GM23338 (cell line): ENCODE measurements around the gene CCDC134. TPM values are rescaled to one million over a fixed set of nuclear protein-coding genes. Genes with fewer than 3 reads are reported as not detected.

Experiments
- ATAC-seq: fragments of 200-7000 bp; cut with Tn5 transposase; 3 replicates; pipeline ENCODE4 v1.9.1; 2020
- DNase-seq: peaks from one replicate; pipeline ENCODE4 v3.0.0-alpha.2; 2015; ENCODE audit warnings: low spot score
- H2AFZ ChIP-seq: fragments of 200-600 bp; sonication (generic); 2 replicates; pipeline ENCODE4 v1.8.0; 2016; ENCODE audit warnings: antibody characterized with exemption, mild to moderate bottlenecking, moderate library complexity
- H3F3A ChIP-seq: fragments of 200-600 bp; sonication (generic); replicated peaks from 2 replicates; pipeline ENCODE4 v1.8.0; 2017; ENCODE audit warnings: antibody characterized with exemption, mixed run types, low read depth
- H3K27ac ChIP-seq: fragments of 200-600 bp; sonication (generic); 2 replicates; pipeline ENCODE4 v1.6.1; 2016; ENCODE audit warnings: low read depth
- H3K27me3 ChIP-seq: fragments of 200-600 bp; sonication (generic); 2 replicates; pipeline ENCODE4 v1.8.0; 2016; ENCODE audit warnings: mild to moderate bottlenecking, mixed run types, moderate library complexity; ENCODE audit not compliant: insufficient read depth
- H3K36me3 ChIP-seq: fragments of 200-600 bp; sonication (generic); 2 replicates; pipeline ENCODE4 v1.8.0; 2016; ENCODE audit warnings: mild to moderate bottlenecking; ENCODE audit not compliant: insufficient read depth
- H3K4me1 ChIP-seq: fragments of 200-600 bp; sonication (generic); 2 replicates; pipeline ENCODE4 v1.8.0; 2016; ENCODE audit warnings: mild to moderate bottlenecking, moderate library complexity; ENCODE audit not compliant: insufficient read depth
- H3K4me2 ChIP-seq: fragments of 200-600 bp; sonication (generic); 2 replicates; pipeline ENCODE4 v1.7.1; 2017; ENCODE audit warnings: mixed run types
- H3K4me3 ChIP-seq: fragments of 200-600 bp; sonication (generic); 2 replicates; pipeline ENCODE4 v1.6.1; 2016; ENCODE audit warnings: mixed run types
- H3K79me2 ChIP-seq: fragments of 200-600 bp; sonication (generic); replicated peaks from 2 replicates; pipeline ENCODE4 v1.8.0; 2017; ENCODE audit warnings: mild to moderate bottlenecking; ENCODE audit not compliant: insufficient read depth
- H3K9me2 ChIP-seq: fragments of 200-600 bp; sonication (generic); 2 replicates; pipeline ENCODE4 v1.8.0; 2017; ENCODE audit not compliant: insufficient read depth
- H4K20me1 ChIP-seq: fragments of 200-600 bp; sonication (generic); replicated peaks from 2 replicates; pipeline ENCODE4 v1.8.0; 2017; ENCODE audit warnings: mild to moderate bottlenecking; ENCODE audit not compliant: insufficient read depth
- H3K27ac Mint-ChIP-seq: 2 replicates; pipeline ENCODE4 v1.8.0; 2020; ENCODE audit warnings: inconsistent platforms, mild to moderate bottlenecking, moderate library complexity, mixed read lengths
- H3K27me3 Mint-ChIP-seq: 3 replicates; pipeline ENCODE4 v1.8.0; 2022; ENCODE audit warnings: low read depth, mild to moderate bottlenecking, moderate library complexity, mixed read lengths, inconsistent platforms; ENCODE audit not compliant: insufficient read depth, poor library complexity
- H3K36me3 Mint-ChIP-seq: 3 replicates; pipeline ENCODE4 v1.8.0; 2021; ENCODE audit warnings: low read depth, mild to moderate bottlenecking, inconsistent platforms, moderate library complexity, mixed read lengths
- H3K4me1 Mint-ChIP-seq: 3 replicates; pipeline ENCODE4 v1.8.0; 2020; ENCODE audit warnings: mild to moderate bottlenecking, inconsistent platforms, mixed read lengths
- H3K4me3 Mint-ChIP-seq: 3 replicates; pipeline ENCODE4 v1.8.0; 2021; ENCODE audit warnings: moderate library complexity, mild to moderate bottlenecking, inconsistent platforms, mixed read lengths
- H3K9me3 Mint-ChIP-seq: 3 replicates; pipeline ENCODE4 v1.8.0; 2020; ENCODE audit warnings: moderate library complexity, mild to moderate bottlenecking, inconsistent platforms, mixed read lengths
- CREB1 ChIP-seq: fragments of 250-450 bp; sonication (Bioruptor Pico); IDR thresholded peaks from 2 replicates; pipeline ENCODE4 v1.5.0; 2020; ENCODE audit warnings: low read depth, mild to moderate bottlenecking, moderate library complexity
- ETS1 ChIP-seq: IDR thresholded peaks from 2 replicates; pipeline ENCODE4 v1.6.1; 2016; ENCODE audit warnings: antibody characterized with exemption
- EZH2 ChIP-seq: fragments of 200-600 bp; sonication (generic); IDR thresholded peaks from one replicate; pipeline ENCODE4 v1.8.0; 2017; ENCODE audit warnings: antibody characterized with exemption, mild to moderate bottlenecking, low read depth; ENCODE audit not compliant: unreplicated experiment
- EZH2phosphoT487 ChIP-seq: fragments of 200-600 bp; sonication (generic); IDR thresholded peaks from one replicate; pipeline ENCODE4 v1.8.1; 2018; ENCODE audit warnings: antibody characterized with exemption; ENCODE audit not compliant: unreplicated experiment
- JUNB ChIP-seq: IDR thresholded peaks from one replicate; pipeline ENCODE4 v1.6.1; 2016; ENCODE audit warnings: antibody characterized with exemption; ENCODE audit not compliant: unreplicated experiment
- POLR2AphosphoS5 ChIP-seq: IDR thresholded peaks from 2 replicates; pipeline ENCODE4 v1.6.1; 2016; ENCODE audit warnings: antibody characterized with exemption, low read depth
- ZNF114 ChIP-seq: fragments of 250-450 bp; sonication (Bioruptor Pico); IDR thresholded peaks from 2 replicates; pipeline ENCODE4 v1.5.0; 2020; ENCODE audit warnings: mild to moderate bottlenecking, moderate library complexity
- ZNF462 ChIP-seq: fragments of 250-450 bp; sonication (Bioruptor Pico); IDR thresholded peaks from 2 replicates; pipeline ENCODE4 v1.5.0; 2020; ENCODE audit warnings: mild to moderate bottlenecking, moderate library complexity
- polyA plus RNA-seq: library from polyadenylated mRNA; unstranded; fragments of >200 nt; fragmentation: Nextera tagmentation; extraction: Ambion mirVana; gene quantifications from 2 replicates; pipeline ENCODE4 v1.2.1, GENCODE V29; 2016
- total RNA-seq: library from RNA; depleted of rRNA; stranded (reverse); fragments of >200 nt; shearing (Covaris generic); gene quantifications from 2 replicates; pipeline ENCODE4 v1.2.3, GENCODE V29; 2014
- TF ChIP-seq, protein P1 (sequence below): IDR thresholded peaks from one replicate; pipeline ENCODE4 v1.6.1; 2018; ENCODE audit warnings: antibody characterized with exemption; ENCODE audit not compliant: unreplicated experiment

The CCDC134 gene
- total and polyA plus RNA-seq, 2 experiments from 2014 or later: 2.7 to 24.5 TPM

DNA sequence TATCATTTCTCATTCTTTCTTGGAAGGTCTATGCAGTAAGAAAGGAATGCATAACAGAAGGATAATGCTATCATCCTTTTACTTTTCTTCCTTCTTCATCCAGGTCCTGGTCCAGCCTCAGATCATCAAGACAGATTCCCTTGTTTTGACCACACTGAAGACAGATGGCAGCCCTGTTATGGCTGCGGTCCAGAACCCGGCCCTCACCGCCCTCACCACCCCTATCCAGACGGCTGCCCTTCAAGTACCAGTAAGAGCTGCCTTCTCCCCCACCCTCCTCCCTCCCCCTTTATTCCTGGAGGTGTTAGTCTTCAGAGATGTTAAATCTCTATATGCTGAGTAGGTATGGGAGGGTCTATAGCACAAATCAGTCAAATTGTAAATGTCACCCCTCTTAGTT, 70.3 kb downstream of the CCDC134 start (continued):
- TF ChIP-seq, protein P1, sequence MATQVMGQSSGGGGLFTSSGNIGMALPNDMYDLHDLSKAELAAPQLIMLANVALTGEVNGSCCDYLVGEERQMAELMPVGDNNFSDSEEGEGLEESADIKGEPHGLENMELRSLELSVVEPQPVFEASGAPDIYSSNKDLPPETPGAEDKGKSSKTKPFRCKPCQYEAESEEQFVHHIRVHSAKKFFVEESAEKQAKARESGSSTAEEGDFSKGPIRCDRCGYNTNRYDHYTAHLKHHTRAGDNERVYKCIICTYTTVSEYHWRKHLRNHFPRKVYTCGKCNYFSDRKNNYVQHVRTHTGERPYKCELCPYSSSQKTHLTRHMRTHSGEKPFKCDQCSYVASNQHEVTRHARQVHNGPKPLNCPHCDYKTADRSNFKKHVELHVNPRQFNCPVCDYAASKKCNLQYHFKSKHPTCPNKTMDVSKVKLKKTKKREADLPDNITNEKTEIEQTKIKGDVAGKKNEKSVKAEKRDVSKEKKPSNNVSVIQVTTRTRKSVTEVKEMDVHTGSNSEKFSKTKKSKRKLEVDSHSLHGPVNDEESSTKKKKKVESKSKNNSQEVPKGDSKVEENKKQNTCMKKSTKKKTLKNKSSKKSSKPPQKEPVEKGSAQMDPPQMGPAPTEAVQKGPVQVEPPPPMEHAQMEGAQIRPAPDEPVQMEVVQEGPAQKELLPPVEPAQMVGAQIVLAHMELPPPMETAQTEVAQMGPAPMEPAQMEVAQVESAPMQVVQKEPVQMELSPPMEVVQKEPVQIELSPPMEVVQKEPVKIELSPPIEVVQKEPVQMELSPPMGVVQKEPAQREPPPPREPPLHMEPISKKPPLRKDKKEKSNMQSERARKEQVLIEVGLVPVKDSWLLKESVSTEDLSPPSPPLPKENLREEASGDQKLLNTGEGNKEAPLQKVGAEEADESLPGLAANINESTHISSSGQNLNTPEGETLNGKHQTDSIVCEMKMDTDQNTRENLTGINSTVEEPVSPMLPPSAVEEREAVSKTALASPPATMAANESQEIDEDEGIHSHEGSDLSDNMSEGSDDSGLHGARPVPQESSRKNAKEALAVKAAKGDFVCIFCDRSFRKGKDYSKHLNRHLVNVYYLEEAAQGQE: no peak
- TF ChIP-seq ZNF114 (CRISPR knock-in tag) (no peak), EZH2 (no peak)

- Mint-ChIP-seq H3K4me1 (no peaks in the 10 kb centered on the region), H3K27me3 (peaks cover 4% of the 10 kb centered on the region), H3K9me3 (no peaks in the 10 kb centered on the region), H3K4me3 (no peak overlapping the region), H3K36me3 (peaks cover 77% of the 10 kb centered on the region), H3K27ac (no peak overlapping the region)
- peaks cover 75% of the 10 kb centered on the region for H3K36me3 ChIP-seq
- no peak overlapping the region for H3K27ac ChIP-seq
- H3K79me2 ChIP-seq: peaks cover 6% of the 10 kb centered on the region; the same call in 1 of the 2 replicates
- no peaks in the 10 kb centered on the region for H3K4me1 ChIP-seq
- H3K4me3 ChIP-seq: no peak overlapping the region
- 0 out of 2 replicates have a peak, but pooled peaks cover 8% of the 10 kb centered on the region for H3F3A ChIP-seq
- no peak overlapping the region for H2AFZ ChIP-seq
- no peak overlapping the region for H3K4me2 ChIP-seq
- ATAC-seq (no peak), DNase-seq (no peak)
- no peaks in the 10 kb centered on the region for H3K9me2 ChIP-seq
- no peaks in the 10 kb centered on the region for H3K27me3 ChIP-seq
- no peak for TF ChIP-seq JUNB
- TF ChIP-seq EZH2phosphoT487: no peak
- no peak for TF ChIP-seq EZH2
- no peak for TF ChIP-seq CREB1 (CRISPR knock-in tag)
- no peak for TF ChIP-seq POLR2AphosphoS5
- no peak for TF ChIP-seq ZNF462 (CRISPR knock-in tag)
- no peak for TF ChIP-seq ETS1
- peaks cover 4% of the 10 kb centered on the region for H4K20me1 ChIP-seq
These were observed 72.9 kb downstream of the CCDC134 start for GRCh38 chr22:41873391-41873790.
